Middle frontal gyrus (tissue), 1 donor: ENCODE results near the gene SNAP25.

Experiments
- DNase-seq: peaks from one replicate; pipeline ENCODE4 v3.0.0-alpha.2; 2015; ENCODE audit warnings: low spot score; ENCODE audit errors: extremely low spot score

Gene SNAP25

DNA sequence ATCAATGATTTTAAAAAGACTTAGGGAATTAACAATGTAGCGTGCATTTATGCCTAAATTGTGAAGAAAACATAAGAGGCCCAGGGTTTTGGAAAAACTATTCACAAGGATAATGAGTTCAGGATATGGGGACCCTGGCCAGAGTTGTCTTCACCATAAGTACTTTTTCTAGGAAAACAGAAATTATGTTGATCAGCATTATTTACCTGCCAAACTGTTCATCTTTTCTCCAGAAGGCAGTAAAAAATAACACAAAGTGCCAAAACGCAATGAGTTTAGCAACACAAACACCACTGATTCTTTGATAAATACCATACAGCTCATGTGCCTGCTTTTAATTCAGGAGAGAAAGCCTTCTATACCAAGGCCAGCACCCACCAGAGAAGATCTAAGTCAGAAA is 43.1 kb downstream of the SNAP25 start:
- no peak for DNase-seq

DNA sequence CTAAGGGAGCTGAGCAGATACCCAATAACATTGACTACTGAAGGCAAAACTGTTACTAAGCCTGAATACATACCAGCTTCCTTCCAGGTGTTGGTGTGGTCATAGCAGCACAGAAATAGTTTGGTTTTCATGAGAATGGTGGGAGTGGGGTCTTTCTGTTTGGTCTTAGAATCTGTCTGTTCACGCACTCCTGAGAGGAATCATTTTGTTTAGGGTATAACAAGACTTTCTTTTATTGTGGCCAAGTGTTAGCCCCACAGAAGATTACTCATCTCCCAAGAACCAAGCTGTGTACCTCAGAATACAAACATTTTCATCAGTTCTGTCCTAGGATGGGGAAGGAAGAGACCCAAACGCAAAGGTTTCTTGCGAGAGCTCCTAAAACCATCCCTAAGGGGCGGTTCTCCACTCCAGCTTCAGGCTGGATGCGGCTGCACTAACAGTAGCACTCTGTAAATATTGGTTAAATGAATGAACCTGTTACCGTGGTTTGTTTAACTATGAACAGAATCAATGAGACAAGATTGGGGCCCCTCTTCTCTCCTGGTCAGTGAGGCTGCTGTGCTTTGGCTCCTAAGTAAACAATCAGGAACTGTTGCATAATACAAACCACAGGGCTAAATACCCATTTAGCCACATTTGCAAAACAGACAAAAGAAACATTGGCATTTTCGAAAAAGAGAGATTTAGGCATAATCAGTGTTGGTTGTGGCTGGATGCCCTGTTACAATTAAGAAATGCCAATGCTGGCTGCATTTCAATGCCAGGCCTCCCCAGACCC is 44.9 kb downstream of the SNAP25 start:
- DNase-seq = no peak

DNA sequence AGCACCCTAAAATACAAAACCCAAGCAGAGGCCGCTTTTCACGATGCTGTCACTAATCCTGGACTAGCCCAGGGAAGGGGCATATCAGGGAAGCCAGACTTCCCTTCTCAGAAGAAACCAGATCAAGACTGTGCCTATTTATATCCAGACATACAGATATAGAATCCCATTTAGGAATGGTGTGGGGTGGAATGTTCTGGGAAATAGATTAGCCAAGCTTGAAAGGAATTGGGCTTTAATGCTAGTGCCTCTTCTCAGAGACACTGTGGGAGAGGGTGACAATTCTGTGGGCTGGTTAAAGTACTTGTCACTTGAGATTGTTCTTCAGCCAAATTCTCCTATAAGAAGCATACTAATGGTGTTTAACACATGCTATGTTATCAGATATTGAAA is 45.5 kb downstream of the SNAP25 start:
- DNase-seq = no peak

DNA sequence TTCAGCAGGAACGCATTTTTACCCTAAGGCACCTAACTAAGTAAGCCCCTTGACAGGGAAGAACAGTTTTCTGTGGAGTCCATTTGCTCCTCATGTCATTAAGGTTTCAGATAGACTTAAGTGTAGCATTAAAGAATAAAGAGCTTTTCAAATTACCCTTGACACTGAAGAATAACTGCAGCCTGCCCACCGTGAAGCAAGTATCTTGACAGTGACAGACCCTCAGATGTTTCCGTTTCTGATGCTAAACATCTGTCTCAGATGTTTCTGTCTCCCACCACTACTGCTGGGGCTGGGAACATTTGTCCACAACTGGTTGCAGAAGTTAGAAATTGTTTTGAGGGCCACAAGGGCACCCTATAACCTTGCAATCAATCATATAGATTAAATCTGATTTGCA is 50.0 kb downstream of the SNAP25 start:
- DNase-seq = no peak

DNA sequence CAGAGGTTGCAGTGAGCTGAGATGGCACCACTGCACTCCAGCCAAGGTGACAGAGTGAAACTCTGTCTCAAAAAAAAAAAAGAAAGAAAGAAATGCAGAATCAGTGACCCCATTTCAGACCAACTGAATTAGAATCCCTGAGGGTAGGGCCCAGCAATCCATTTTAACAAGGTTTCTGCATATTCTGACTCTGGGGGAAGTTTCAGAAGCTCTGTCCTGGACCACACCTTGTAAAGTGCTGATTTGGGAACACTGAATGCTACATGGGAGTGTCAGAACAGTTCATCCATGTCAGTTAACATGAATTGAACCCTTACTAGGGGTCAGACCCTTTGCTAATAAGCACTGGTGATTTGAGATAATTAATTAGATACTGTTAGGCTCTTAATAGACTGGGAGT is 52.0 kb downstream of the SNAP25 start:
- DNase-seq = no peak

DNA sequence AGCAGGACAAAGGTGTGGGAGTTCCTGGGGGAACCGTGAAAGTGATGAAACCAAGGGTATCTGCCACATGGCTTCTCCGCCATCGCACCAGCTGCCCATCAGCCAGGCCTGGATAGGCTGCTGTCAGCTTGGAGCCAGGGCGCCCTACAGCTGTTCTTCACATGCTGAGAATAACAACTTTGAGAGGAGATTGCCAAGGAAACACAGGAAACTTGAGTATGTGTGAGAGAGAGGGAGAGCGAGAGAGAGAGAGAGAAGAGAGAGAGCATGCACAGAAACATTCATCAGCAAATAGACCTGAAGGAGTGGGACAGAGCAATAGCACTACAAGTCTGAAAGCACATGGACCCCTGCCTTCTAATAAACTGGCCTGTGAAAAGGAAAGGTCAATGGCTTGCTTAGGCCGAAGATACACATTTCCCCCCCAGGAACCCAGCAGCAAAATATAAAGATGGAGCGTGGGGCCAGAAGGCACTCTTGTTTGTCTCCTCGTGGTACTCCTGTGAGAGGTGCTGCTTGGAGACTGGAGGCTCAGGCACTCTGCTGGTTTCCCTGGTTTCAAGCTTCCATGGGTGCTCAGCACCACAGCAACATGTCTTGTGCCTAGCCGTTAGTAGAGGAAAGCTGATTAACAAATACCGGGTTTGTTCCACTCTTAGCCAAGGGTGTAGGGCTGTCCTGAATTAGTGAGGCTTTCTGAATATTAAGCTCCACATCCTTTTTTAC is 53.0 kb downstream of the SNAP25 start:
- peak; percentile 13 for DNase-seq

DNA sequence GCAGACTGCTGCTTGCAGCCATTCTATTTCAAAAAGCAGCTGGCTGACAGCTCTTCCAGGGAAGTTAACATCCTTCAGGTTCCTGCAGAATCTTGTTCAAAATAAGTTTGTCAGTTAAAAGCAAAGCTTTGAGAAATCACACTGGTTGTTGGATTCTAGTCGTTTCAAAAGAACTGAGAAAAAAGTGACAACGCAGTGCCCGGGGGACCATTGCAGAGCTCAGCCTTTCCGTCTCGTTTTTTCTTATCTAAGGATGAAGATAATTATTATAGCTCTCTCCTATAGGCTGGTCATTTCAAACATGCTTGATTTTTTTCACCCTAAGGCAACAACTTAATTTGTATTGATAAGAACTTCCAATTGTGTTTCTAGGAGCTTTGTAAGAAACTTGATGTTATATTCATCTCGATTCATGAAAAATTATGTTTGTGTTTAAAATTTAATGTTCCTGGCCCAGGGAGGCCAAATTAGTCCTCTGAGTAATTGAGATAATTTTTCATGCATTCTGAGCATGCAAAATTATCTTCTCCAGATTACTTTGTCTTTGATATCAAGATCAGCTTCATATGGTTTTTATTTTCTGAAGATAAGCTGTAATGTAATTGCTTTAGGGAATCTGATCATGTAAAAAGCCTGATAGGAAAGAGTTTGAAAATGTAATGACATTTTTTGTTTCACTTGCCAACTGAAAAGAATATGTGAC is 58.4 kb downstream of the SNAP25 start:
- no peak for DNase-seq

DNA sequence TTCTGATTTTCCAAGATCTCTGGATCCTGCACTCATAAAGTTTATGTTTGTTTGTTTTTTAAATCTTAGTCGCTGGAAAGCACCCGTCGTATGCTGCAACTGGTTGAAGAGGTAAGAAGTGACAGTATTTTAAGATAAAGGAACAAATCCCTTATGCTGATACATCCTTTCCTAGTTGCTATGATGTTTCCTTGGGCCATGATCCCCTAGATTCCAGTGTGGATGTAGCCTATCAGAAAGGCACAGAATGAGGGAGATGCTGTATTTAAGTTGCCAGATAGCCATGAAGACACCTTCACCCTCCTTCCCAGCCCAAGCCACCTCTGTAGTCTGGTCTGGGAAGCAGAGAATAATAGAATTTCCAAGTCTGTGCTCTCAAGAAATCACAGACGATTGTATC is 59.0 kb downstream of the SNAP25 start:
- DNase-seq = no peak

DNA sequence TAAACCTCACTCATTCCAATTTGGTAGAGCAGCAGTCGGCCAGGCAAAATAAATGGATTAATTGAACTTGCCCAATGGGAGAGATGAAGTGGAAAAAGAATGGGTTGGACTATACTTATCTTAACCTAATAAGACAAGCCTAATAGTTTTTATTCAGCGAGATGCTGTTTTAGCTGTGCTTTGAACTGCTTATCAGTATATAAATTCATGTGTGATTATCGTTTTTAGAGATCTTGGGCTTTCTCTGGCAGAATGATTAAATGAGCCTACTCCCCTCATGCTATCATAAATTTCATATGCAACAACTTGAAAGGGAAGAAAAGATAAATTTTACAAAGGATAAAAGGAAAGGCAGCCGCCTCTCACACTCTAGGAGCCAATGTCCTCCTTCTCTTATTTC is 59.8 kb downstream of the SNAP25 start:
- DNase-seq = no peak

DNA sequence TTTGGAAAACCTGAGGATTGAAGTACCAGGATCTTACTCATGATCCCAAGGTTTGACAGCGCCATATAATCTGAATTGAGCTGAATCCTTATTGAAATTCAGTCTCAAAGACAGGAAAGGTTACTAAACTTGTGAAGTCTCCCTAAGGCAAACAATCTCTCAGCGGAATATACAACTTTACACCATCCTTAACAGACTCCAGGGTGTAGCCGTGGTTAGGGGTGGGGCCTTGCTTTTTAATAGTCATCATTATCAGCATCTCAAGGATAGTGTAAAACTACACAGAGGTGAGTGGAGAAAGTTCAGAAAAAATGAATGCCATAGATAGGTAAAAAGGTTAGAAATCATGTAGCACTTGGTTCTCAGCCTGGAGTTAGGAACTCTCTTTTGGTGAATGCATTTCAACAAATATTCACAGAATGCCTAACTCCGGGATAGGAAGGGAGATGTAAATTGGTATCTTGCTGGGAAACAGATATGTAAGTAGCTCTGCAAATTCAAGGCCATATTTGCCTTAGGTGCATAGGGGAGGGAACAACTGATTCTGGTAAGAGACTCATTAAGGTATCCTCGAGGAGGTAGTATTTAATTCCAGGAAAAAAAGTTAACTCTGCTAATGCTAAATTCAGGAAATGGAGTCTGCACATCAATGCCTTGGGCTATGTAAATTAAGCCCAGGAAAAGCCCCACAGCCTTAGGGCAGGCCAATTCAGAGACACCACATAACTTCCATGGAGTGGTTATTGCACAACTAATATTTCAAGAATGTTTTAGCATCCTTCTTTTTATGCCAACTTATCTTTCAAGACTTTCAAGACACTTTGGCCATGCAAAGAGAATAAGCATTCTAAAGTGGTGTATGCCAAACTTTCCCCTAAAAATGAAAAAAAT is 61.6 kb downstream of the SNAP25 start:
- DNase-seq = no peak

DNA sequence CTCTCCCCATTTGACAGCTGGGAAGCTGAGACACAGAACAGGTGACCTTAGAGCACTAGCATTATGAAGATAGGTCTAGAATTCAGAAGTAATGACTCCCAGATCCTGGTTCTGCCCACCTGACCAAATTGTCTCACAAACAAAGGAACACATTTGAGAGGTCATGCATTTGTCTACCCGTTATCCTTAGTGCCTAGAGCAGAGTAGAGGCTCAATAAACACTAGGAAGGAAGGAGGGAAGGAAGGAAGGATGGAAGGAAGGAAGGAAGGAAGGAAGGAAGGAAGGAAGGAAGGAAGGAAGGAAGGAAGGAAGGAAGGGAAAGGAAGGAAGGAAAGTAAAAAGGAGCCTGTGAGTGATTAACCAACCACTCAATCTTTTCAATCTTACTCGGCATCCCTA is 63.3 kb downstream of the SNAP25 start:
- DNase-seq = no peak

DNA sequence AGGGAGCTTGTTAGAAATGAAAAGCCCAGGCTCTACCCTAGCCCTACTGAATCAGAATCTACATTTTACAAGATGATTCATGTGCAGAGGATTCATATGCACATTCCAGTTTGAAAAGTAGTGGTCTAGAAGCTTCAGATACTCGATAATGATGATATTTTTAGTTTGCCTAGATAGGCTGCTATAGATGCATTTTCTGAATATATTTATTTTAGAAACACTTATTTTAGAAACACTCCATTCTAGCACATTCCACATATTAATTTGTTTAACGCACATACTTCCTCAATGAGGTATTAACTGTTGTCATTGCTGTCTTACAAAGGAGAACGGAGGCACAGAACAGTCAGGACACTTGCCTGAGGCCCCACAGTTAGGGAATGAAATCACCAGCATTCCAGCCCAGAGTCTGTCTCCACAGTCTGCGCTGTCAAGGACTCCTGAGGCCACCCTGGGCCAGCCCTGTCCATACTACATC is 64.4 kb downstream of the SNAP25 start:
- no peak for DNase-seq

DNA sequence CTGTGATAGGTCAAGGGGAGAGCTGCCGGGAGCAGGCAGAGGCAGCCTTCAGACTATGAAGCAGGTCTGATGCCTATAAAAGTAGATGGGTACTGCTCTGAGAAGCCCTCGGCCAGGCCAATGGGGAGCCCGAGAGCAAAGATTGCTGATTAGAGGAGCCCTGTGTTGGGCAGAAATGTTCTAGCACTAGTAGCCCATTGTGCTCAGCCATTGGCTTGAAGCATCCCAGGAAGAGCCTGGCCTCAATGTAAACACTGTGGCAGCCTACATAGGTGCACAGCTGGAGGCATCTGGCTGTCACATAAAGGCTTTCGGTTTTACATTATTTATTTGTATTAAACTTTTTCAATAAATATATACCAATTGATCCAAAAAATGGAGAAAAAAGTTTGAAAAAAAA is 67.7 kb downstream of the SNAP25 start:
- DNase-seq = no peak

DNA sequence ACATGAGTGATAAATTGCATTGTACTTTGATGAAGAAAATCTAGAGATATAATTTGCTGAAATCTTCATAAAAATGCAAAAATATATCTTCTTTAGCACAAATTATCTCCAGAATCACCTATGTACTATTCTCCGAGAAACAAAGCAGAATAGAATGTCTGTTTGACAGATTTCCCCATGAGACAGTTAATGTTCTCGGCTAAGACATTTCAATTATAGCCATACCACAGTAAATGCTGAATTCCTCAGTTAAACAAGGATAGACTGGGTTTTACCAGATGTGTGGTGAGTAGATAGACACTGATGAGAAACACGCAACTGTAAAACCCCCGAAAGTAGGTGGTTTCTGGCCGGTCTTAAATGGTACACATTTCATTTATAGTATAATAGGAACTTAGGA is 69.8 kb downstream of the SNAP25 start:
- no peak for DNase-seq

DNA sequence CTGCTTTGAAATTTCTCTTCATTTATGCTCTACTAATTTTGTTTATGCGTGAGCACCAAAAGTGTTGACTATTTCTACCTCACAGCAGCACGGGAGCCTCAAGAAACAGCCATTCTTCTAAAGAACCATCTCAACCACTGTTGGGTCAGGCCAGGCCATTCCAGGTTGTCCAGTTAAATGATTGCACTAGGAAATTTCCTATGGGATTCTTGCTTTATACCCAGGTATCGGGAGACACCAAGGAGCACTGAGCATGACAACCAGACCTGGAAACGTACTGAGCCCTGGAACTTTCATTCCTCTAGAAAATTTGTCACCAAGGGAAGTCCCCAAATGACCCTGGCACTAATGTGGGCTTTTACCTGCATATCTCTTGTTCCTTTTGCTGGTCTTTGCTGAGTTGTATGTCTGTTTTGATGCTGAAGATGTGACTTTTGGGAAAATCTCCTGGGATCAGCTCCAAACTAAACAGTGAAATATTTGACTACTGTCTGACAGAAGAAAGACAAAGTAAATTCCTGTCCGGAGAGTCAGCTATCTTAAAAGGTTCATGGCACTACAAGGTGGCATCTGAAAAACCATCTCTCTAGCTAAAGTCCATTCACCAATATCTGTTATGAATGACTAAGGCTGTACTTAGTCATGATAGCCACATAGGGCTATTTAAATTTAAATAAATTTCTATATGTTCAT is 70.5 kb downstream of the SNAP25 start:
- no peak for DNase-seq

DNA sequence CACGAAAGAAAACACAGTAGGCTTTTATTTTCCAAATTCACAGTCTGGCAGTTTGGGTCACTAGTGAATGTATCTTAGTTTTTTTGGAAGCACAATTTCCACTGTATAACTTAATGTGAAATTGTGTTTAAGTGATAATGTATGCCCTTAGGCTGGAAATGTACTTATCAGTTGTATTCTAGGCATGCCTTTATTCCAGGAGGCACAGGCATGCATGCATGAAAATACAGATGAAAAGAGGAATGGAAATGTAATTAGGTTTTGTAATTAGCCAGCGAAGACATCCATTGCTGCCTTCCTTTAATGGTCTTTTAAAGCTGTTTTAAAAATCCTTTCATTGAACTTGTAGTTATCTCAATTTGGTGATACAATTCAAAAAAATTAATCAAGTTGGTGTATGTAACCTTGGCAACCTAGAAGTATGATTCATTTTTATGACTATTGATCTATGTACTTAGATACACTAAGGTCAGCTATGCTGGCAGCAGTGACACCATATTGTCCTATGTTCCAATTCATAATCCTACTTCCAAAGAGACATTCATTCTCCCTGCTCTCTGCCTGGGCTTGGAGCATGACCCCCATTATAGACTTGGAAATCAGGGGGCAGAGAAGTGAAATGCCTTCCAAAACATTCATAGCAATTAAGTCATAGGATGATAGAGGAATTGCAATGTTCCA is 73.1 kb downstream of the SNAP25 start:
- DNase-seq = no peak

DNA sequence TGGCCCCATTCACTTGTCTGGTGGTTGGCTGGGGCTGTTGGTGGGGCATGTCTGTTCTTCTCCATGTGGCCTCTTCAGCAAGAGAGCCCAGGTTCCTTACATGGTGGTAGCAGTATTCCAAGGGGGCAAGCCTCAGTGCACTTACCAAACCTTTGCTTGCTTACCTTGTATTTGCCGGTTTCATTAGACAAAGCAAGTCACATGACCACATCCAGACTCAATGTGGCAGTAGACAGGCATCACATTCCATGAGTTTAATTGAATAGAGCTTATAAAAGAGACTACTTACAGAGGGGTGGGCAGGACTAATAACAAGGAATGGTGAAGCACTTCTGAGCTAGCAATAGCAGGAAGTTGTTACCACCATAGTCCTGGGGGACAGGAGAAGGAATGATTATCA is 78.6 kb downstream of the SNAP25 start:
- no peak for DNase-seq

DNA sequence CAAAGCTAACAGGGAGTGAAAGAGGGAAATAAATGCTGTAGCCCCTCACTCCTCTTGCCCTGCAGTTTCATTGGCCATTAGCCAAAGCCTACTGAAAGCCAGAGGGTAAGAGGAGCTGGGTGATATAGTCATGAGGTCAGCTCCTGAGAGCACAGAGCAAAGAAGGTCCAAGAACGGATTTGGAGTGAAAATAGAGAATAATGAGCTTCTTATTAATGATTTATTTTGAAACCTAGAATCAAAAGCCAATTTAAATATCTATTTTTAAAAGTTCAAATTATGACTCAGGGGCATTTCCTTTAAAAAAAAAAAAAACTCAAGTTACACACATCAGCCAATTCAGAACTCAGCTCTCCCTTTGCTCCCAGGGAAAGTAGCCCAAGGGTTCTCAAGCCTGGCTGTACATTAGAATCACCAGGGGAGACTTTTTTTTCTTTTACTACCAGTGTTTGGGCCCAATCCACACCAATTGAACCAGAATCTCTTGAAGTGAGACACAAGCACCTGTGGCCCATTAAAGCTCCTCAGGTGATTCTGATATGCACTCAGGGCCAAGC is 79.1 kb downstream of the SNAP25 start:
- no peak for DNase-seq

DNA sequence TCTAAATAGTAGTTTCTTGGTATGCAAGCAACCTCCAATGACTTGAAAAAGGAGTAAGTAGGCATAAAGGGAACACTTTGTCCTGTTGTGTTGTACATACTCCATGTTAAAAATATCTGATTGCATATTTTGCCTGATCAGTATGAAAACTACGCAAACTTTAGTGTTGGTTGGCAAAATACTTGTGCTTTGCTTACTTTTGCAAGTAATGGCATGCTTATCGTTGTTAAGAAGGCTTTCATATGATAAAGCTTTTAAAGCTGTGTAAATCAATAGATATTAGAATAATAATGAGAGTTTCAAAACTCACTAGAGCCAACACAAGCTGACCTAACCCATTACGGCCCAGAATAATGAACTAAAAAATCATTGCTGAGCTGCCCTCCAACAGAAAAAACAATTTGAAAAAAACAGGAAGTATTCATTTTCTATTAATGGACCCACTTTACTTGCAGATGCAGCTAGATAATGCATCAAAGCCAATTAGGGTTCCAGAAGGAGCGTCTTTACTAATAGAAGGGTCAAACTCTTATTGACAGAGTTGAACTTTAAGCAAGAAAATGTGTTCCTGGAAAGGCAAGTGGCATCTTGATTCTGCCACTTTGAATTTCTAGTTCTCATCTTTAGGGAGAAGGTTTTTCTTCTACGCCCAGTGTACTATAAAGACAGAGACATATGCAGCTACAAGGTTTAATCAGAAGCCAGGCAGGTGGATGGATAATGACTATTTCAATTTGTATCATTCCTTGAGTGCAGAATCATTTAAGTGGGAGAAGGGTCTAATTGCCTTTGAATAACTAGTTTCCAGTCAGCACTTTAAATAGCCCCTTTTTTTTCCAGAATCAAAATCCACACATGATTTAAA is 82.2 kb downstream of the SNAP25 start:
- no peak for DNase-seq
